Mesendoderm (in vitro differentiated cells): ENCODE data around the gene SRGAP2C.
"Not testable (repeated sequence)": the region's sequence is repeated elsewhere in the genome, so short reads cannot be mapped to it uniquely, and the experiment has no call there.

Source experiments
- DNase-seq: peaks from one replicate; pipeline ENCODE4 v3.0.0; 2013
- H2AK5ac ChIP-seq: 2 replicates; pipeline ENCODE4 v1.6.1; 2013; ENCODE audit warnings: low read length, inconsistent platforms
- H2BK120ac ChIP-seq: 2 replicates; pipeline ENCODE4 v1.6.1; 2013; ENCODE audit warnings: low read depth, mild to moderate bottlenecking, low read length, moderate library complexity, mixed read lengths
- H2BK15ac ChIP-seq: replicated peaks from 2 replicates; pipeline ENCODE4 v1.6.1; 2013; ENCODE audit warnings: low read depth, mild to moderate bottlenecking, moderate library complexity
- H2BK5ac ChIP-seq: 2 replicates; pipeline ENCODE4 v1.6.1; 2013; ENCODE audit warnings: low read length, inconsistent platforms
- H3K18ac ChIP-seq: 2 replicates; pipeline ENCODE4 v1.6.1; 2013; ENCODE audit warnings: mild to moderate bottlenecking, low read length, mixed read lengths
- H3K23ac ChIP-seq: one replicate; pipeline ENCODE4 v1.6.1; 2013; ENCODE audit warnings: low read length
- H3K27ac ChIP-seq: 2 replicates; pipeline ENCODE4 v1.5.1; 2013; ENCODE audit warnings: low read depth, mild to moderate bottlenecking, inconsistent platforms, low read length, moderate library complexity
- H3K27me3 ChIP-seq: 2 replicates; pipeline ENCODE4 v1.6.1; 2013; ENCODE audit warnings: low read length, control low read depth, mild to moderate bottlenecking, inconsistent platforms; ENCODE audit not compliant: insufficient read depth, poor library complexity
- H3K36me3 ChIP-seq: 2 replicates; pipeline ENCODE4 v1.6.1; 2013; ENCODE audit warnings: low read length, inconsistent platforms; ENCODE audit not compliant: control insufficient read depth, insufficient read depth
- H3K4ac ChIP-seq: one replicate; pipeline ENCODE4 v1.6.1; 2013; ENCODE audit warnings: low read depth, mild to moderate bottlenecking, low read length, moderate library complexity
- H3K4me1 ChIP-seq: 2 replicates; pipeline ENCODE4 v1.6.1; 2013; ENCODE audit warnings: low read depth, low read length, inconsistent platforms; ENCODE audit not compliant: control insufficient read depth
- H3K4me2 ChIP-seq: 2 replicates; pipeline ENCODE4 v1.6.1; 2013; ENCODE audit warnings: low read length
- H3K4me3 ChIP-seq: 2 replicates; pipeline ENCODE4 v1.5.1; 2013; ENCODE audit warnings: mild to moderate bottlenecking, low read length
- H3K56ac ChIP-seq: one replicate; pipeline ENCODE4 v1.6.1; 2013; ENCODE audit warnings: low read length
- H3K79me1 ChIP-seq: 2 replicates; pipeline ENCODE4 v1.6.1; 2013; ENCODE audit warnings: low read length, inconsistent platforms
- H3K79me2 ChIP-seq: 2 replicates; pipeline ENCODE4 v1.6.1; 2013; ENCODE audit warnings: mild to moderate bottlenecking, low read length; ENCODE audit not compliant: control insufficient read depth, insufficient read depth
- H3K9ac ChIP-seq: 2 replicates; pipeline ENCODE4 v1.6.1; 2013; ENCODE audit warnings: low read length, inconsistent platforms
- H4K5ac ChIP-seq: one replicate; pipeline ENCODE4 v1.6.1; 2013; ENCODE audit warnings: low read length
- H4K8ac ChIP-seq: one replicate; pipeline ENCODE4 v1.6.1; 2013; ENCODE audit warnings: low read depth, mild to moderate bottlenecking, control low read depth, low read length, moderate library complexity
- WGBS: extraction: QIAGEN DNeasy Blood & Tissue Kit; methylation state at CpG from one replicate; pipeline ENCODE4 v1.1.7; 2013; ENCODE audit warnings: low lambda C conversion rate, missing lambda C conversion rate; ENCODE audit not compliant: insufficient coverage; ENCODE audit errors: extremely low coverage; 5-methylcytosine and 5-hydroxymethylcytosine counted together

Gene SRGAP2C

GRCh38 chr1:121386319-121386948, 201.7 kb downstream of the SRGAP2C start:
- not testable (repeated sequence) for H4K5ac ChIP-seq, H3K9ac ChIP-seq, H2BK5ac ChIP-seq, H3K23ac ChIP-seq, H3K18ac ChIP-seq, H3K4me3 ChIP-seq, H3K4me2 ChIP-seq, H2AK5ac ChIP-seq, H3K4me1 ChIP-seq, H3K56ac ChIP-seq, H3K79me2 ChIP-seq, H4K8ac ChIP-seq, DNase-seq, H3K79me1 ChIP-seq, H2BK120ac ChIP-seq, H3K36me3 ChIP-seq, H3K27me3 ChIP-seq, H3K4ac ChIP-seq, H2BK15ac ChIP-seq, H3K27ac ChIP-seq
- no CpG with 5 or more reads among the region's 8 CpGs for WGBS

DNA sequence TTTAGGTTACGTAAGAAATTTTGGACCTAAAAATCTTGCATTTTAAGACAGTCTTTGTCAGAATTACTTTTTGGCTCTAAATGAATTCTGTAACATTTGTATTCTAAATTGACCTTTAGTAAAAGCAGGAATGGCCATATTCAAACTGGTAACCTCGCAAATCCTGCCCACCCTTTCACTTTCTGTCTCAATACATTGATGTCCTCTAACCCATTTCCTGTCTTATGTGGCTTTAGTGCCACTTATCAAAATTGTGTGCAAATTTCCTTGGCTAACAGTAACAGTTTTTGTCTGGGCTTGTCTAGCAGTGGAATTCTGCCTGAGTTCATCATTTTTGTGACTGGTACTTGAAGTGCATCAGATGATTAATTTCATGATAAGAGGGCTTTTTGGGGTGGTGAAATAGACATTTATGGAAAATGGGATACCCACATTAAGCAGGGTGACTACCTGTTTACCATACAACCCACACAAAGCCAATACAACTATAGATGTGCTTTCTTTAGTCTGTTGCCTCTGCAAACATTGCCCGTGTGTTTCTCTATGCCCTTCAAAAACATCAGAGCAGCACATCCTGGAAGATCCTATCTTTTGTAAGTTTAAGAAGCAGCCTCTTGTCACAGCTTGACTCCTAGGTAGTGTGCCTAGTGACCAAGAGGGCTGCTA, 205.3 kb downstream of the SRGAP2C start:
- H3K4me1 ChIP-seq, H3K79me2 ChIP-seq, H4K5ac ChIP-seq, H3K4me2 ChIP-seq, H3K56ac ChIP-seq, H4K8ac ChIP-seq, H3K27ac ChIP-seq, H3K4ac ChIP-seq, H3K27me3 ChIP-seq, H2BK5ac ChIP-seq, H3K36me3 ChIP-seq, H3K4me3 ChIP-seq, H3K79me1 ChIP-seq, H3K23ac ChIP-seq, H3K18ac ChIP-seq, H2BK15ac ChIP-seq, H2BK120ac ChIP-seq, H3K9ac ChIP-seq, H2AK5ac ChIP-seq, DNase-seq: not testable (repeated sequence)
- no CpG with 5 or more reads among the region's 3 CpGs for WGBS

- H3K27ac ChIP-seq, H4K5ac ChIP-seq: not testable (repeated sequence)
Observed at GRCh38 chr1:121392130-121392529, 207.4 kb downstream of the SRGAP2C start.

GRCh38 chr1:121395718-121396201, 211.0 kb downstream of the SRGAP2C start:
- H3K27me3 ChIP-seq, H3K4me1 ChIP-seq, H2BK5ac ChIP-seq, H3K4ac ChIP-seq, H2AK5ac ChIP-seq, H3K36me3 ChIP-seq, H2BK15ac ChIP-seq, H2BK120ac ChIP-seq, H3K56ac ChIP-seq, H3K4me3 ChIP-seq, H3K9ac ChIP-seq, H3K79me1 ChIP-seq, H3K27ac ChIP-seq, H4K8ac ChIP-seq, H4K5ac ChIP-seq, H3K18ac ChIP-seq, H3K4me2 ChIP-seq, H3K23ac ChIP-seq, H3K79me2 ChIP-seq: not testable (repeated sequence)
- DNase-seq, result peak; percentile 8
- no CpG with 5 or more reads among the region's 38 CpGs for WGBS

More at GRCh38 chr1:121392130-121392529, 207.4 kb downstream of the SRGAP2C start:
- not testable (repeated sequence) for H3K36me3 ChIP-seq, H3K23ac ChIP-seq, H3K4me2 ChIP-seq, H3K27me3 ChIP-seq, H3K56ac ChIP-seq, H3K4me3 ChIP-seq, DNase-seq, H3K79me2 ChIP-seq, H3K9ac ChIP-seq, H2BK120ac ChIP-seq, H3K4ac ChIP-seq, H2BK5ac ChIP-seq, H3K4me1 ChIP-seq, H2AK5ac ChIP-seq, H4K8ac ChIP-seq, H3K18ac ChIP-seq, H2BK15ac ChIP-seq, H3K79me1 ChIP-seq
- WGBS, result 100% methylated on average over 2 of the region's 3 CpGs

GRCh38 chr1:121396335-121397081, 211.7 kb downstream of the SRGAP2C start:
- H3K23ac ChIP-seq, H4K5ac ChIP-seq, H3K4ac ChIP-seq, H3K79me1 ChIP-seq, H3K27me3 ChIP-seq, H3K4me3 ChIP-seq, H2AK5ac ChIP-seq, H3K36me3 ChIP-seq, H2BK15ac ChIP-seq, H2BK5ac ChIP-seq, H2BK120ac ChIP-seq, H3K79me2 ChIP-seq, H3K4me1 ChIP-seq, H3K27ac ChIP-seq, DNase-seq, H4K8ac ChIP-seq, H3K4me2 ChIP-seq: not testable (repeated sequence)
- Histone ChIP-seq H3K18ac (peak overlapping the region; percentile 39), H3K9ac (peak overlapping the region; percentile 42), H3K56ac (peak overlapping the region; percentile 15)
- WGBS, result no CpG with 5 or more reads among the region's 88 CpGs
